ENCODE data around the gene GAS7.

- no peak for TF ChIP-seq CREB1 (CRISPR knock-in tag; IDR thresholded peaks at IDR 0.05)
- TF ChIP-seq CTCF (IDR thresholded peaks at IDR 0.05): no peak
- TF ChIP-seq ATF3 (CRISPR knock-in tag; conservative IDR thresholded peaks at IDR 0.05): no peak
- no peak for TF ChIP-seq SMAD4 (CRISPR knock-in tag; IDR thresholded peaks at IDR 0.05)
- TF ChIP-seq ZNF232 (CRISPR knock-in tag; IDR thresholded peaks at IDR 0.05): no peak
- TF ChIP-seq MAX (CRISPR knock-in tag; IDR thresholded peaks at IDR 0.05): no peak
- TF ChIP-seq USF1 (CRISPR knock-in tag; IDR thresholded peaks at IDR 0.05): no peak
- no peak for TF ChIP-seq GTF2I (CRISPR knock-in tag; conservative IDR thresholded peaks at IDR 0.05)
- TF ChIP-seq SP1 (CRISPR knock-in tag; conservative IDR thresholded peaks at IDR 0.05): no peak
- TF ChIP-seq ARID4B (CRISPR knock-in tag; IDR thresholded peaks at IDR 0.05; ENCODE audit: borderline replicate concordance): no peak
Observed at GRCh38 chr17:9994761-9995160, 203.6 kb downstream of the GAS7 start.

Data from WTC11 (cell line).